Lower lobe of right lung (tissue), 2 donors: ENCODE measurements around the gene CDK6. TPM values are rescaled to one million over a fixed set of nuclear protein-coding genes. Genes with fewer than 3 reads are reported as not detected.

Experiments used
- ATAC-seq, 2 donors: fragments of 200-7000 bp; cut with Tn5 transposase; one replicate each; pipeline ENCODE4 v1.9.1; 2020 to 2022; ENCODE audit warnings: mild to moderate bottlenecking in 2 of 2, moderate library complexity in 2 of 2
- DNase-seq: peaks from one replicate; pipeline ENCODE4 v3.0.0-alpha.2; 2020
- H3K27ac ChIP-seq: fragments of 200-600 bp; one replicate; pipeline ENCODE4 v1.8.0; 2022
- H3K27me3 ChIP-seq: fragments of 200-600 bp; one replicate; pipeline ENCODE4 v1.8.0; 2022; ENCODE audit warnings: low read depth
- H3K36me3 ChIP-seq: fragments of 200-600 bp; one replicate; pipeline ENCODE4 v1.8.0; 2022; ENCODE audit warnings: mild to moderate bottlenecking
- H3K4me1 ChIP-seq: fragments of 200-600 bp; one replicate; pipeline ENCODE4 v1.8.0; 2022
- H3K4me3 ChIP-seq: fragments of 200-600 bp; one replicate; pipeline ENCODE4 v1.8.0; 2022; ENCODE audit warnings: mild to moderate bottlenecking
- H3K9me3 ChIP-seq: fragments of 200-600 bp; one replicate; pipeline ENCODE4 v1.8.0; 2022
- CTCF ChIP-seq: fragments of 200-600 bp; IDR thresholded peaks from one replicate; pipeline ENCODE4 v1.8.0; 2022; ENCODE audit warnings: antibody characterized with exemption, mild to moderate bottlenecking
- intact Hi-C: fragments of 100-400 bp; cut with DNase I; formaldehyde crosslinking; loops from one replicate; pipeline ENCODE4 v1.11.0; 2022
- total RNA-seq: library from RNA; stranded (reverse); fragmentation: NEBNext Ultra II Directional; extraction: Animal tissue kit (Norgen Biotek cat#: 25700); gene quantifications from one replicate; pipeline ENCODE4 v1.2.1, GENCODE V29; 2021
- donor health status: DM: no; HTN: yes; CAD: no; lungs with severe emphysema.

Gene CDK6
- total RNA-seq, 1 donor from 2014 or later, result 21.7 TPM

- Histone ChIP-seq H3K4me3 (no peak overlapping the region), H3K4me1 (peaks cover 13% of the 10 kb centered on the region), H3K36me3 (no peaks in the 10 kb centered on the region), H3K9me3 (peaks cover 9% of the 10 kb centered on the region), H3K27ac (no peak overlapping the region), H3K27me3 (no peaks in the 10 kb centered on the region)
- intact Hi-C loops, result no loop called here
- DNase-seq (no peak), ATAC-seq (no peak)
- TF ChIP-seq CTCF, result no peak
These were observed 22.9 kb downstream of the CDK6 start for GRCh38 chr7:92813390-92814024.

GRCh38 chr7:92811158-92811557 lies 25.2 kb downstream of the CDK6 start:
- H3K9me3 ChIP-seq, result peaks cover 5% of the 10 kb centered on the region
- no peak for TF ChIP-seq CTCF

GRCh38 chr7:92809760-92810573 lies 26.4 kb downstream of the CDK6 start:
- H3K27ac ChIP-seq, result peak overlapping the region; percentile 16
- peaks cover 13% of the 10 kb centered on the region for H3K4me1 ChIP-seq
- no peaks in the 10 kb centered on the region for H3K27me3 ChIP-seq
- no peaks in the 10 kb centered on the region for H3K36me3 ChIP-seq
- H3K4me3 ChIP-seq, result no peak overlapping the region
- intact Hi-C loops, result no loop called here
- no peak for TF ChIP-seq CTCF
- ATAC-seq (peak; percentile 89 to 90), DNase-seq (no peak)
- no peaks in the 10 kb centered on the region for H3K9me3 ChIP-seq

More at GRCh38 chr7:92811158-92811557, 25.2 kb downstream of the CDK6 start:
- ATAC-seq, result no peak
- Histone ChIP-seq H3K4me3 (no peak overlapping the region), H3K27me3 (no peaks in the 10 kb centered on the region), H3K4me1 (peaks cover 13% of the 10 kb centered on the region), H3K27ac (no peak overlapping the region), H3K36me3 (no peaks in the 10 kb centered on the region)
- intact Hi-C loops, result no loop called here
- DNase-seq, result no peak

- intact Hi-C loops, result no loop called here
- H3K36me3 ChIP-seq, result no peaks in the 10 kb centered on the region
- no peaks in the 10 kb centered on the region for H3K9me3 ChIP-seq
- no peak for TF ChIP-seq CTCF
- H3K27me3 ChIP-seq, result no peaks in the 10 kb centered on the region
- H3K4me3 ChIP-seq, result no peak overlapping the region
- peaks cover 13% of the 10 kb centered on the region for H3K4me1 ChIP-seq
- DNase-seq (no peak), ATAC-seq (peak; percentile 23)
- H3K27ac ChIP-seq, result peak overlapping the region; percentile 16
These were observed 27.0 kb downstream of the CDK6 start for GRCh38 chr7:92809397-92809759.

GRCh38 chr7:92808635-92809034 lies 27.7 kb downstream of the CDK6 start:
- intact Hi-C loops, result no loop called here
- ATAC-seq, result no peak
- peaks cover 13% of the 10 kb centered on the region for H3K4me1 ChIP-seq
- H3K27me3 ChIP-seq, result no peaks in the 10 kb centered on the region
- H3K9me3 ChIP-seq, result no peaks in the 10 kb centered on the region
- TF ChIP-seq CTCF, result no peak
- H3K36me3 ChIP-seq, result no peaks in the 10 kb centered on the region
- H3K27ac ChIP-seq, result no peak overlapping the region
- H3K4me3 ChIP-seq, result no peak overlapping the region
- no peak for DNase-seq
